Right lobe of liver (tissue), 4 donors: ENCODE results near the gene PPID.

ENCODE experiments used
- CTCF ChIP-seq, 4 donors: fragments of 200-600 bp in 3 of 4; fragments of 450-650 bp in 1 of 4; IDR thresholded peaks; one replicate each; pipeline versions ENCODE4 v1.5.1 to v1.8.0; 2016 to 2022; ENCODE audit warnings: antibody characterized with exemption in 4 of 4, mild to moderate bottlenecking in 2 of 4
- POLR2A ChIP-seq: fragments of 450-650 bp; IDR thresholded peaks from one replicate; pipeline ENCODE4 v1.6.1; 2017; ENCODE audit warnings: antibody characterized with exemption, mild to moderate bottlenecking
- donor health status: DM: no; HTN: no; CAD: no.
- donor health status: DM: no; HTN: no; CAD: no.
- donor health status: DM: no; HTN: yes; CAD: no.

GRCh38 chr4:158738866-158739265 lies 15.7 kb upstream of the PPID start:
- TF ChIP-seq CTCF (IDR thresholded peaks at IDR 0.05), result no peak
- TF ChIP-seq POLR2A, result no peak
